HG03571 (cell line): Measurements from ENCODE around the gene LRRC3.
"Not testable (repeated sequence)": the region's sequence is repeated elsewhere in the genome, so short reads cannot be mapped to it uniquely, and the experiment has no call there.

Experiments
- ATAC-seq: cut with Tn5 transposase; IDR thresholded peaks from one replicate; pipeline ENCODE4 v1.9.1; 2021; ENCODE audit not compliant: unreplicated experiment

The LRRC3 gene

DNA sequence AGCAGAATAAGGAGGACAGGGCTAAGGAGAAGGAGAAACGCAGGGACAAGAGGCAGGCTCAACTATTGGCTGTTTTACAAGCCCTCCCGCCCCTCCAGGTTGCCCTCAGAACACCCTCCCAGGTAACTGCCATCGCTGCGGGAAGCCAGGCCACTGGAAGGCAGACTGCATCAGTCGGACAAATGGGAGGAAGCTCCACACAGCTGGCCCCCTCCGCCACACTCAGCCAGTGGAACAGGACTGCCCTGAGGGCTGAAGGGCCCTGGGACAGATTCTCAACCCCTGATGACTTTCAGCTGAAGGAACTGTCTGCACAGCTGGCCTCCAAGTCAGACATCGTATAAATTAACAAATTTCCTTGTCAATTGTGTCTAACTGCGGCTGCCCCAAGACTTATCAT lies 21.8 kb downstream of the LRRC3 start:
- no peak for ATAC-seq

DNA sequence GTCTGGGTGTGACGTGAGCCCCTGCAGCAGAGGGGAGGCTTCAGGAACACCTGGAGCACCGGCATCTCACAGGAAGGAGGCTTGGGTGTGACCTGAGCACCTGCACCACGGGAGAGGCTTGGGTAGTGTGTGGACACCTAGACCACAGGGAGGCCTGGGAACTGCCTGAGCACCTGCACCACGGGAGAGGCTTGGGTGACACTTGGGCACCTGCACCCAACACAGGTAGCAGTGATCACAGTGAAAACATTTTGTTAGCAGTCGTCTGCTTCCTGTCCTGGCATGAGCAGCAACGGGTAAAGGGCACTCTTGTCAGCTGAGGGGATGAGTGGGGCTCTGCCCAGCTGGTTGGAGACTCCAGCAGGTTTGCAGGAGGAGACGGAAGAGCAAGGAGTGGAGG lies 22.4 kb downstream of the LRRC3 start:
- no peak for ATAC-seq

DNA sequence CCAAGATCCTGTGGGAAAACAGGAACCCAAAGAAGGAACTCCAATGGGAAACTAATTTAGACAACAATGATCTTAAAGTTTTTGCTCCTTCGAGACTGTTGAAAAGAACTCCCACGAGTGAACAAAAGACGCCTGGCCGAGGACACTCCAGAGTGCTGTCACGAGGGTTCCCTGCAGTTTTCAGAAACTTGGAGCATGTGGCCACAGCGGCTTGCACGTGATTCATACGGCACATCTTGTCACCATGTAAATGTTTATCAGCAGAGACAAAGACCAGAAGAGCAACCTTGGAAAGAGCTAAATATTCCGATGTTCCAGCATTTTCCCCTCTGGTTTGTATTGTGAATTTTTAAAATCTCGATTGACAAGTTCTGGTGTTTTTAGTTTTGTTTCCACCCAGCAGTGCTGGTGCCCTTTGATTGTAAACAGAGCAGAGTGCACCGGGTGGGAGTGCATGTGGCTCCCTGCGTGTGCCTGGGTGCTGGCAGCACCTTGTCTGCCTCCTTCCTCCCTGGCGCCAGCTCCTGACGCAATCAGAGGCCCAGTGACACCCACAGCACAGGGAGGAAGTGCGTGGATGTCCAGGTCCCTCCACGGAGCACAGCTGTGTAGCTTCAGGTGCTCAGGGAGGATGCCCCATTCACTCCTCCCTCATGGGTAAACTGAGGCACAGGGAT lies 23.0 kb downstream of the LRRC3 start:
- no peak for ATAC-seq

DNA sequence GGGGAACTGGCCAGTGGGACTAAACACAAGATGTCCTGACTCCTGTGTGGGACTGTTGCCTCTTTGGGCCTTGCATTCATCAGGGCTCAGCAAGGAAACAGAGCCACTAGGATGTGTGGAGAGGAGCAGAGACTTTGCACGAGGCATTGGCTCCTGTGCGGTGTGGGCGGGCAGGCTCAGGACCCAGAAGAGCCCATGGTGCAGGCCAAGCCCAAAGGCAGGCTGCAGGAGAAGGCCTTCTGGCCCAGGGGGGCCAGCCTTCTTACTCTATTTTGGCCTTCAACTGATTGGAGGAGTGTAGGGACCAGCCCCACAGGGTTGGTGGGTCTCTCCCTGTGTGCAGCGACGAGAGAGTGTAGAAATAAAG lies 23.5 kb downstream of the LRRC3 start:
- ATAC-seq = no peak

DNA sequence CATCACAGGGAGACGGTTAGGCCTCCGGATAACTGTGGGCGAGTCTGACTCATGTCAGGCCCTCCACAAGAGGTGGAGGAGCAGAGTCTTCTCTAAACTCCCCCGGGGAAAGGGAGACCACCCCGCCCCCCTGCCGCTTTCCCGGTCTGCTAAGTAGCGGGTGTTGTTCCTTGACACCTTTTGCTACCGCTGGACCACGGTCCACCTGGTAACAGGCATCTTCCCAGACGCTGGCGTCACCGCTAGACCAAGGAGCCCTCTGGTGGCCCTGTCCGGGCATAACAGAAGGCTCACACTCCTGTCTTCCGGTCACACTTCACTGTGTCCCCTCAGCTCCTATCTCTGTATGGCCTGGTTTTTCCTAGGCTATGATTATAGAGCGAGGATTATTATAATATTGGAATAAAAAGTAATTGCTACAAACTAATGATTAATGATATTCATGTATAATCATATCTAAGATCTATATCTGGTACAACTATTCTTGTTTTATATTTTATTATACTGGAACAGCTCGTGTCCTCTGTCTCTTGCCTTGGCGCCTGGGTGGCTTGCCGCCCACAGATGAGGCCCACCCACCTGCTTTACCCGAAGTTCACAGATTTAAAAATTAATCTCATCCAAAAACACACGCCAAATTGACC lies 24.4 kb downstream of the LRRC3 start:
- ATAC-seq = not testable (repeated sequence)

DNA sequence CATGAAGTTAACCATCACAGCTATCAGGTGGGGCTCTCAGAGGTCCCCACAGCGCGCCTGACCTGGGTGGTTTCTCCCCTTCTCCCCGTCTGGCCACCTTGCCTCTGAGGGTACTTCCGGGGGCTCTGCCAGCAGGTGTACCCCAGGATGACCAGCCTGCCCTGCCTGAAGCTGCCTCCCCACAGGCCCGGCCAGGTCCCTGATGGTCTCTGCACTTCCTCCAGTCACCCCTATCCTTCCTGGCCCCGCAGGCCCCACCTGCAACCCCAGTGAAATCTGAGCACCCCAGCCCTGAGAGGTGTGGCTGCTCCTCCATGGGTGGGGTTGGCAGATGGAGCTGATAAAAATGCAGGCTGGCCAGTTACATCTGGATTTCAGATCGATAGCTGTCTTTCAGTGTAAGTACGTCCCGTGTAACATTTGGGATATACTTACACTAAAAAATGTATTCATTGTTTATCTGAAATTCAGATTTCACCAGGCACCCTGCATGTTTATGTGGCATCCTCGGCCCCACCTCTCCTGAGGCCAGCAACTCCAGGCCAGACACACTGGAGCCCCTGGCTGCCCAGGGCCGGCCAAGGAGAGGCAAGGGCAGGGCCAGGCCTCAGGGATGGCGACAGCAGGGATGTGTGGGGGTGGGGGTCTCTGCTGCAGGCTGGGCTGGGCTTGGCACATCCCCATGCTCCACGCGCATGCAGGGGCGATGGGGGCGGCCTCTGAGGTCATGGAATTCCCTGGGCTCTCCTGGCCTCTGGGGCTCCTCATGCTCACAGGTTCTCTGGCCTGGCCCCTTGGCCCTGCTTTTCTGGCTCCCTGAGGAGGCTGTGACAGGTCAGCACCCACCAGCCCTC lies 25.1 kb downstream of the LRRC3 start:
- ATAC-seq = no peak

DNA sequence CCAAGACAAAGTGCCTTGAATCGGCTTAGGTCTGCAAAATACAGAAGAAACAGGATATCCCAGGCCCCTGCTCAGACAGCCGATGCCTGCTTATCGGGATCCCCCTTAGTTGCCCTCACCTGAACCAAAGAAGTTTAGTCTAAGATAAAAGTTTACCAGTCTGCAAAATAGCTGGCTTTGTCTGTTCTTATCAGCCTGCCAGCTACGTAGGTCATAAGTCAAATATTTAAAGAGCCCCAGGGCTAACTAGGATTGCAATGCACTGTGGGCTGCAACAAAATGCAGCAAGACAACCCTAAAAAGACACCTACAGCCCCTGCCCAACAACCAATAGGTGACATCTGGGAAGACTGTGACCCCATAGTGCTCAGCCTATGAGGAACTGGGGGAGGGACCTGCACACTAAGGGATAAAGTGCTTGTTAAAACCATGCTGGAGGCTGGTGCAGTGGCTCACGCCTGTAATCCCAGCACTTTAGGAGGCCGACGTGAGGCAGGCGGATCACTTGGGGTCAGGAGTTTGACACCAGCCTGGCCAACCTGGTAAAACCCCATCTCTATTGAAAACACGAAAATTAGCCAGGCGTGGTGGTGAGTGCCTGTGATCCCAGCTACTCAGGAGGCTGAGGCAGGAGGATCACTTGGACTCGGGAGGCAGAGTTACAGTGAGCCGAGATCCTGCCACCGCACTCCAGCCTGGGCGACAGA lies 27.4 kb downstream of the LRRC3 start:
- ATAC-seq = no peak

DNA sequence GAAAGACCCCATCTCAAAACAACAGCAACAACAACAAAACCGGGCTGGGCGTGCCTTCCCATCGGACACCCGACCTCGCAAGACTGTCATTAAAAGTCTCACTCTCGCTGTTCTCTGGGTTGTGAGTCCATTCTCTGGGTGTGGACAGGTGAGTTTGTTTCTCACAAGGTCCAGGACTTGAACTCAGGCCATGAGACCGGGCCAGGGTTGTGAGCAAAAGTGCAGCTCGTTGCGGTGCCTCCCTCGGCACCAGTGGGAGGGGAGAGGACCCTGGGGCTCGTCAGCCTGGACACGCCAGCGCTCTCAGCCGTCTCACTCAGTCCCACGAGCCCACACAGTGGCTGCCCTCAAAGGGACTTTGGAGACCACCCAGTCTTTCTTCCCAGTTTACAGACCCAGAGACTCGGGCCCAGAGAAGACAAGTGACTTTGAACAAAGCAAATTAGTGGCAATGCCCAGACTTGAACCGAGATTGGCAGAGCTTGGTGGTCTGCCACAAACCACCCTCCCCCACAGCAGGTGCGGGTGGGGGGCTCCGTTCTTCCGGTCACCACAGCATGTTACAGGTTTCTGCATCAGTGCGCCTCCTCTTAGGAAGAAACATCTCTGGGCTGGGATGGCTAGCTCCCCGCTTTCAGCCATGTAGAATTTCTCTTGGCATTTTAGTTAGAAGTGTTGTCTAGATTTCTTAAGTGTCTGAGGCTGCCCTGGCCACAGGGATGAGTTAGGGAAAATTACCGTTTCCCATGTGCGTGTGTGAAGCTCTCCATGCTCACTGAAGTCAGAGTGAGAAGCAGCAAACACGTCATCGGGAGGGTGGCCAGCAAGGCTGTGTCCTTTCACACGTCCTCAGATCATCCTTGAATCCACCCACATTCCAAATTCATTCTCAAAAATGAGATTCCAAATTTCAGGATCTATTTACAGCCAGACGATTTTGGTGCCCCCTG lies 28.3 kb downstream of the LRRC3 start:
- no peak for ATAC-seq

DNA sequence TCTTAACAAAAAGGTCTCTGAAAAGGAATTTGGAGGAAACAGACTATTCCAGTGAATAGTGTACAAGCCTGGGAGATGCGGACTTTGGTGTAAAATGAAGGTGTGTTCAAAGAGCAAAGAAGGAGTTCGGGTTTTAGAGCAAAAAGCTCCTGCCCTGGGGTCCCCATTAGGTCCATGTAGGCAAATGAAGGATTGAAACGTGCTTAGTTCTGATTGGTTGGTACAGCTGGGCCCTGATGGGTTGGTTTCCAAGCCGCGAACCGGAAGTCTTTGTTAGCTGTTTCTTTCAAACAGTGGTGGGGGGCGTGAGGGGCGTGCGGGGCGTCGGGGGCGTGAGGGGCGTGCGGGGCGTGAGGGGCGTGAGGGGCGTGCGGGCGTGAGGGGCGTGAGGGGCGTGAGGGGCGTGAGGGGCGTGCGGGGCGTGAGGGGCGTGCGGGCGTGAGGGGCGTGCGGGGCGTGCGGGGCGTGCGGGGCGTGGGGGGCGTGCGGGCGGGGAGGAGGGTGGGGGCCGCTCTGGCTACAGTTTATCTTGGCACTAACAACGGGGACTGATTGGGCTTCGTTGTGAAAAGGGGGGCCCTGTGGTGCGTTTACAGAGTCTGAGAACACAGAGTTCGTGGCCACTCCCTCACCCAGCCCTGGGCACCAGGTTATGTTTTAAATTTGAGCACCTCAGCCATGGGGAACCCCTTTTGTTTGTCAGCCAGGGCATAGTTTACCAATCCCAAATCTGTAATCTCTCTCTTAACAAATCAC lies 29.4 kb downstream of the LRRC3 start:
- ATAC-seq = no peak

DNA sequence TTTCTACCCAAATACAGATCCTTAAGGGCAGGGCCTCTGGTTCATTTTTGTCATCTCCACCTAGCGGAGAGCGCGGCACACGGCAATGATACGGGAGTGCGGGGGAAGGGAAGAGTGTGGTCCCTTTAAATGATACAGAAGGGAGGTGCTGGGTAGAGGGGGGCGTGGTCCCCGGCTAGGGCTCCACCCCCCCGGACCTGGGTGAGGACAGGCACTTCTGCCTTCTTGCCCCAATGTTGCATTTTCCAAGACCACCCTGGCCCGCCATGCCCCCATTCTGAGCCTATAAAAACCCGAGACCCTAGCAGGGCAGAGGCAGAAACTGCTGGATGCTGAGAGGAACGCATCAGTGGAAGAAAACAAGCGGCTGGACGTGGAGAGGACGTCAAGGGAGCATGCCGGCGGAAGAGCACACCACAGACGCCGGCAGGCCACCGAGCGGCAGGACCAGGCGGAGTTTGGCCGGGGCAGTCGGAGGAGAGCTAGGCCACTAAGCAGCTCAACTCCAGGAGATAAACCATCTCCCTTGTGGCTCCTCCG lies 30.0 kb downstream of the LRRC3 start:
- no peak for ATAC-seq

DNA sequence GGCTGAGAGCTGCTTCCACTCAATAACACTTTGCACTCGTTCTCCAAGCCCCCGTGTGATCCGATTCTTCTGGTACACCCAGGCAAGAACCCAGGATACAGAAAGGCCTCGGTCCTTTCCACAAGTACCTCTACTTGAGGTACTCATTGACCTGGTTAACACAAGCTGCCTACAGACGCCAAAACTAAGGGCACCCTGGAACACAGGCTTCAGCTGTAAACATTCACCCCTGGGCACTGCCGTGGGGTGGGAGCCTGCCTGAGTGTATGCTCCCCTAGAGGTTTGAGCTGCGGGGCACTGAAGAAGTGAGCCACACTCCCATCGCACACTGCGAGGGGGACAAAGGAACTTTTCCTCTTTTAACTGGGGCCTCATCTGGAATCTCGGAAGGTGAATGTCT lies 30.5 kb downstream of the LRRC3 start:
- no peak for ATAC-seq

DNA sequence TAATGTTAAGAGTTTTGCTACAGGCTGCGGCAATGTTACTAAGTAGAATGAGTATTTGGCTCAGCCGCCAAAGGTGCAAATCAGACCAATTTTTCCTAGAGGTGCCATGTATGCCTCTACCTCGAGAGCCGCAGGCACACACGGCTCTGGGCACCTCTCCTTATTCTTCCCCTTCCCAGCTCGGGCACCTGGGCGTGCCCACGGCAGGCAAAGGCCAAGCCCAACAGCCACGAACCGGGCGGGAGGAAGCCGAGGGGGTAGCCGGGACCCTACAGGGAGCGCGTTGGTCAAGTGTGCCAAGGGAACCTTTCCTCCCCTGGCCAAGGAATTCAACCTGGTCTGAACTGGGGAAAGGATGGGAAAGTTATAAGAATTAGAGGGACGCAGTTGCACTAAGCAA lies 31.0 kb downstream of the LRRC3 start:
- ATAC-seq = no peak

DNA sequence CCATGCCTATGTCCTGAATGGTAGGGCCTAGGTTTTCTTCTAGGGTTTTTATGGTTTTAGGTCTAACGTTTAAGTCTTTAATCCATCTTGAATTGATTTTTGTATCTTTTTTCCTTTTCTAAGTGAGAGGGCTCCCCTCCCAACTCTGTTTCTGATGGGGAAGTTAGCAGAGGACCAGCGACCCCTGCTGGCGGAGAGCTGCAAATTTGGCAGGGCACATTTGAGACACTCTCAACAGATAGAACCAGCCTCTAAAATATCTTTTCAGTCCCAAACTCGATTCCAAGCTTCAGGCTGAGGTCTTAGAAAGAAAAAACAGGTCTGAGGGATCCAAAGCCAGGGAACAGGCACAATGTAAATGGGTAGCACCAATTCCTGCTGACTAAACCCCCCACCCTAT lies 32.5 kb downstream of the LRRC3 start:
- ATAC-seq = no peak

DNA sequence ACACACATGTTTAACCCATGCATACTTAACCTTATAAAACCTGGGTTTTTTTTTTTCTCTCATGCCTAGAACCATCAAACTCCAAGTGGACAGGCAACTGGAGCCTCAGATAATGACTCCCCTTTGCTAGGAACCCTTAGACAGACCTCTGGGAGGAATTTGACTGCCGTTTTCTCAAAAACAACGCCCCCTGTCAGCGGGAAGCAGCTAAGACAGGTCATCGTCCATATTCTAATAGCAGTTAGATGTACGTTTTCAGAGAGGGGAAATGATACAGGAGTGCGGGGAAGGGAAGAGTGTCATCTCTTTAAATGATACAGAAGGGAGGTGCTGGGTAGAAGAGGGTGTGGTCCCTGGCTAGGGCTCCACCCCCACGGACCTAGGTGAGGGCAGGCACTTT lies 34.7 kb downstream of the LRRC3 start:
- ATAC-seq = no peak

DNA sequence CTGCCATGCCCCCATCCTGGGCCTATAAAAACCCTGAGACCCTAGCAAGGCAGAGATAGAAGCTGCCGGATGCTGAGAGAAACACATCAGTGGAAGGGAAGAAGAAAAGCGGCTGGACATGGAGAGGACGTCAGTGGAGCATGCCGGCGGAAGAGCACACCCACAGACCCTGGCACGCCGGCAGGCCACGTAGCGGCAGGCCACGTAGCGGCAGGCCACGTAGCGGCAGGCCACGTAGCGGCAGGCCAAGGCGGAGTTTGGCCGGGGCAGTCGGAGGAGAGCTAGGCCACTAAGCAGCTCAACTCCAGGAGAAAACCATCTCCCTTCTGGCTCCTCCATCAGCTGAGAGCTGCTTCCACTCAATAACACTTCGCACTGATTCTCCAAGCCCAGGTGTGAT lies 35.1 kb downstream of the LRRC3 start:
- no peak for ATAC-seq

DNA sequence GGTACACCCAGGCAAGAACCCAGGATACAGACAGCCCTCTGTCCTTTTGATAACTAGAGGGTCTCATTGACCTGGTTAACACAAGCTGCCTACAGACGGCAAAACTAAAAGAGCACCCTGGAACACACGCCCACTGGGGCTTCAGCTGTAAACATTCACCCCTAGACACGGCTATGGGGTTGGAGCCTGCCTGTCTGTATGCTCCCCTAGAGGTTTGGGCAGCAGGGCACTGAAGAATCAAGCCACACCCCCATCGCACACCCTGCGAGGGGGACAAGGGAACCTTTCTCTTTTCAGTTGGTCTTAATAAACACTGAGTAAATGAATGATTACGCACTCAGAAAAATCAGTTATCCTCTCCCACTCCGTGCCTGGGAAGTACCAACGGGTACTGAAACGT lies 35.5 kb downstream of the LRRC3 start:
- no peak for ATAC-seq

DNA sequence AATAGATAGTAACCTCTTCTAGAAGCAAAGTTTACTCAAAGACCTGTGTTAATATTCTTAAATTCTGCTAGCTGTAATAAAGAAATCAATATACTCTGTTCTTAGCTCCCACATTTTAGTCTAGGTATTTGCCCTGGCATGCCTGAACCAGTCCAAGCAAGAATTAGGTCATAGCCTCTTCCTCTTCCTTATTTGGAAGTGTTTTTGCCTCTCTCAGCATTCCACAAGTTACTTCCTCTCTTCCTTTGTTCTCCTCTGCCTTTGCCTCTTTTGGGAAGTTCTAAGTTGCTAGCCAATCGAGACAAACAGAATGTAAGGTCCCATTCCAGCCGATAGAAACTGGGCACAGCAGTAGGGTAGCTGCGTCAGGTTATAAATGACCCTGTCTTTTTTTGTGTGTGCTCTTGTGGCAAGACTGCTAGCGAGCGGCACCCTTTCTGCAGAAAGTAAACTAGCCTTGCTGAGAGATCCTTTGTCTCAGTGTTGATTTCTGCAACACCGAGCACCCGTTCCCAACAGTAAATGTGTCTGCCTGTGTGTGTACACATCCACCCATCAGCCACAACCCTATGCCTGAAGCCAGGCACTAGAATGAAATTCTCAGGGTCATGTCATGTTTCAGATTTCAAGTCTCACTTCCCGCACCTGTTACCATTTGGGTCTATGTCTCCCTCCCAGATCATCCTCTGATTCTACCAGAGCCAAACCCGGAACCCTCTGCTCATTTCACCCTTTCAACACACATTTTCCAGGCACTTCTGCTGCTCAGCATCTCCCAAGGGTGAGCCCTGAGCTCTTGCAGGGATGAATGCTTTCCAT lies 37.5 kb downstream of the LRRC3 start:
- ATAC-seq = no peak

DNA sequence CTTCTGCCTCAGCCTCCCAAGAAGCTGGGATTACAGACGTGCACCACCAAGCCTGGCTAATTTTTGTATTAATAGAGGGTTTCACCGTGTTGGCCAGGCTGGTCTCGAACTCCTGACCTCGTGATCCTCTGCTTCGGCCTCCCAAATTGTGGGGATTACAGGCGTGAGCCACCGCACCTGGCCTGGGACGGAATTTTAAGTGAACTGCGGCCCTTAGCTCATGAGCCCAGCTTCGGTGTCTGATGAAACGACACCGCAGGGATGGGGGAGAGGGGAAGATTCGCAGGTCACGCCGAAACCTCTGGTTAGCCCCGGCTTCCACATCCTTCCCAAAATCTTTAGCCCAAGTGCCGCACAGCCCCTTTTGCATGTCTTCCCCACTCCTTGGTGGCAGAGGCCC lies 39.1 kb downstream of the LRRC3 start:
- no peak for ATAC-seq

DNA sequence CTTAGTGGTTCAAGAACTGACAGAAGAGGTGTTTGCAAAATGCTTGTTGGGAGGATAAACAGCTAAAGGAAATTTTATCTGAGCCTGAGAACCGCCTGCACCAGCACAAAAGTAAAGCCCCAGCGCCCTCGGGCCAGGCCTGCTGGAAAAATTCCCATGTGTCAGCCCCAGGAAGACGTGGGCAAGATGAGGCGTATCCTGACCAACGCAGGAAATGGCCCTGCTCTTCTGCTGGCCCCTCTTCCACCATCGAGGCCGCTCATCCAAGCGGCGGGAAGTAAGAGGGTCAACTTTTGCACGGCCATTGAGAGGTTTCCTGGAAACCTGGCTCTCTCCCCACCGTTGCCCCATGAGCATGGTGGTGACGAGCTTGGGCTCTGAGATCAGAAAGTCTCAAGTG lies 39.6 kb downstream of the LRRC3 start:
- ATAC-seq = no peak
